Measurements from ENCODE around the gene LRP1. TPM values are rescaled to one million over a fixed set of nuclear protein-coding genes. Genes with fewer than 3 reads are reported as not detected.

Gene LRP1
- total RNA-seq, 1 donor from 2014 or later, result 369 TPM

DNA sequence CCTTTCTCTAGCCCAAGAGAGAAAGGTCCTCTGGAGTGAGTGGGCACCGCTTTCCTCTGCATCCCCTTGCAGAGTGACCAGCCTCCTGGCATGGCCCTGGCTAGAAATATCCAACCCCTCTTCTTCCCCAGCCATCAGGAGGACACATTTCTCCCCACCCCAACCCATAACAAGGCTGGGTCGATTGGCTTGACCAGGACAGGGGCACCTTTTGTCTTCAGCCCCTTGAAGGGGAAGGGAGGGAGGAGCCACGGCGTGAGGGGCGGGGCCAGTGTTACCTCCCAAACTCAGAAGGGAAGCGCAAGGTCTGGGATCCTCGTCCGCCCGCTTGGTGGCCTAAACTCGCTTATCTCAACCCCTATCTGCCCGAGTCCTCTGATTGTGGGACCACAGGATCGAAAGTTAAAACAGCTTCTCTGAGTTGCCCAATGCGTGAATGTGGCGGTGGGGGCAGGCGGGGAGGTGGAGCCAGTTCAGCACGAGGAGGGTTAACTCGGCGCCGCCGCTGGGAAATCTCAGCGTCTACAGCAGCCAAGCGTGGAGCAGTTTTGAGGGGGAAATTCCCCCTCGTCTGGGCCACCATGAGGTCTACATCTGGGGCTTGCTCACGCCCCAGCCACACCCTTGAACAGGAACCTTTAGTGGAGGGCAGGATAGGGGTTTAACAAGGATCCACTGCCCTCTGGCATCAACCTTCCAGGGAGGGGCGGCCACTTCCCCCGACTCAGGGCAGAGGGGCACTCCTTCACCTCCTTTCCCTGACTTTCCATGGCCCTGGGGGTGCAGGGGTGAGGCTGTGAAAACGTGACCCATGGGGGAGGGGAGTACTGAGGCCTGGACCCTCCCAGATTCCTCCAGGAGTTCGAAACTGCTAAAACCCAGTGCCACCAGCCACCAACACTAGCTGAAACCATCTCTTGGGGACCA is 17.9 kb upstream of the LRP1 start:
- H3K27ac Mint-ChIP-seq (ENCODE audit: unreplicated experiment), result peak overlapping the region; percentile 96
- DNase-seq (ENCODE audit: low read depth), result no peak
- Histone ChIP-seq H3K4me2 (ENCODE audit: low read length) (peak overlapping the region; percentile 90), H3K4me3 (ENCODE audit: insufficient read depth, low read depth, low read length) (peak overlapping the region; percentile 63), H2AFZ (ENCODE audit: low read depth, low read length) (peak overlapping the region; percentile 76), H3K4me1 (ENCODE audit: insufficient read depth, low read length) (peaks cover 29% of the 10 kb centered on the region), H3K36me3 (ENCODE audit: insufficient read depth, low read length) (no peaks in the 10 kb centered on the region), H4K20me1 (ENCODE audit: insufficient read depth, low read length) (peaks cover 5% of the 10 kb centered on the region), H3K27ac (ENCODE audit: low read depth, low read length) (peak overlapping the region; percentile 81), H3K9ac (ENCODE audit: low read length) (peak overlapping the region; percentile 76), H3K79me2 (ENCODE audit: insufficient read depth, low read length) (no peaks in the 10 kb centered on the region), H3K27me3 (ENCODE audit: insufficient read depth, low read length) (no peaks in the 10 kb centered on the region), H3K9me3 (ENCODE audit: insufficient read depth, low read depth, low read length) (no peaks in the 10 kb centered on the region)
- H3K27me3 Mint-ChIP-seq (ENCODE audit: low read depth, unreplicated experiment), result peaks cover 2% of the 10 kb centered on the region
- H3K9me3 Mint-ChIP-seq (ENCODE audit: unreplicated experiment), result no peaks in the 10 kb centered on the region
- H3K4me3 Mint-ChIP-seq (ENCODE audit: unreplicated experiment), result peak overlapping the region; percentile 88
- FAIRE-seq, result no peak
- no peak for TF ChIP-seq EZH2 (IDR thresholded peaks at IDR 0.05; ENCODE audit: insufficient read depth, low read length)
- TF ChIP-seq, protein P1, sequence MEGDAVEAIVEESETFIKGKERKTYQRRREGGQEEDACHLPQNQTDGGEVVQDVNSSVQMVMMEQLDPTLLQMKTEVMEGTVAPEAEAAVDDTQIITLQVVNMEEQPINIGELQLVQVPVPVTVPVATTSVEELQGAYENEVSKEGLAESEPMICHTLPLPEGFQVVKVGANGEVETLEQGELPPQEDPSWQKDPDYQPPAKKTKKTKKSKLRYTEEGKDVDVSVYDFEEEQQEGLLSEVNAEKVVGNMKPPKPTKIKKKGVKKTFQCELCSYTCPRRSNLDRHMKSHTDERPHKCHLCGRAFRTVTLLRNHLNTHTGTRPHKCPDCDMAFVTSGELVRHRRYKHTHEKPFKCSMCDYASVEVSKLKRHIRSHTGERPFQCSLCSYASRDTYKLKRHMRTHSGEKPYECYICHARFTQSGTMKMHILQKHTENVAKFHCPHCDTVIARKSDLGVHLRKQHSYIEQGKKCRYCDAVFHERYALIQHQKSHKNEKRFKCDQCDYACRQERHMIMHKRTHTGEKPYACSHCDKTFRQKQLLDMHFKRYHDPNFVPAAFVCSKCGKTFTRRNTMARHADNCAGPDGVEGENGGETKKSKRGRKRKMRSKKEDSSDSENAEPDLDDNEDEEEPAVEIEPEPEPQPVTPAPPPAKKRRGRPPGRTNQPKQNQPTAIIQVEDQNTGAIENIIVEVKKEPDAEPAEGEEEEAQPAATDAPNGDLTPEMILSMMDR (IDR thresholded peaks at IDR 0.05; ENCODE audit: insufficient read depth, low read depth, low read length), result no peak
- H3K36me3 Mint-ChIP-seq (ENCODE audit: low read depth, unreplicated experiment), result peaks cover 5% of the 10 kb centered on the region
- H3K4me1 Mint-ChIP-seq (ENCODE audit: low read depth, unreplicated experiment), result peaks cover 5% of the 10 kb centered on the region

DNA sequence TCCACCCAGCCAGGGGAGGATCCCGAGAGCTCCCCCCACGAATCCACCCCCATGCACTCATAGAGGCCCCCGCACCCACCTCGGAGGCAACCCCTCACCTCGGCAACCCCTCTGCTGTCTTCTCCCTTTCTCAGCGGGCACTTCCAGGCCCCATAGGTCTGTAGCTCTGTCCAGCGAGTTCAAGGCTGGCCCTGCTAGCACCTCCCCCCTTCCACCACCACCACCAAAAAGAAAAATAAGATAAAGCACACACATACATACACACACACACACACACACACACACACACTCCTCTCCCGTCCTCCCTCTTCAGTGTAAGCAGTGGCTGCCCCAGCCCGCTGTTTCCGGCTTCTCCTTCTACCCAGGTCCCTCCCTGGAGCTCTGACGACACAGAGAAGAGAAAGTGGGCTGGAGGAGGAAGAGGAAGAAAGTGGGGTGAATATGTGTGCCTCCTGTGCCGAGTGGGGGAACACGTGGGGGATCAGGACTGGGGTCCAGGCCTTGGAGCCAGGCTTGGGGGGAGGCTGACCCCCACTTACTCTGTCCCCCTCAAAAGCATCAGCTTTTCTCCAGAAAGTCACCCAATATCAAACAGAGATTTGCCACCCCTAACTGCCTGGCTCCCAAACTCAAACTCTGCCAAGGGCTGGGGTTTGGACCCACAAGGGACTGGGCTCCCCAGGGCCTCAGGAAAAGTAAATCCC is 17.1 kb upstream of the LRP1 start, which contains the start of gene STAT6:
Gene STAT6, minus strand, starts transcription at position 332 of the 704 bp plus-strand sequence. CDS start 3,084 bp downstream, outside the sequence.
- H3K36me3 ChIP-seq (ENCODE audit: insufficient read depth, low read length), result no peaks in the 10 kb centered on the region
- H3K9ac ChIP-seq (ENCODE audit: low read length), result peak within 1 kb of the TSS; percentile 76
- H3K4me2 ChIP-seq (ENCODE audit: low read length), result peak within 1 kb of the TSS; percentile 90
- Mint-ChIP-seq H3K36me3 (ENCODE audit: low read depth, unreplicated experiment) (peaks cover 5% of the 10 kb centered on the region), H3K4me3 (ENCODE audit: unreplicated experiment) (peak within 1 kb of the TSS; percentile 88), H3K9me3 (ENCODE audit: unreplicated experiment) (no peaks in the 10 kb centered on the region), H3K27me3 (ENCODE audit: low read depth, unreplicated experiment) (peaks cover 2% of the 10 kb centered on the region), H3K27ac (ENCODE audit: unreplicated experiment) (peak within 1 kb of the TSS; percentile 96), H3K4me1 (ENCODE audit: low read depth, unreplicated experiment) (peaks cover 5% of the 10 kb centered on the region)
- H3K27me3 ChIP-seq (ENCODE audit: insufficient read depth, low read length), result no peaks in the 10 kb centered on the region
- H4K20me1 ChIP-seq (ENCODE audit: insufficient read depth, low read length), result peaks cover 5% of the 10 kb centered on the region
- no peaks in the 10 kb centered on the region for H3K79me2 ChIP-seq (ENCODE audit: insufficient read depth, low read length)
- H3K27ac ChIP-seq (ENCODE audit: low read depth, low read length), result peak within 1 kb of the TSS; percentile 81
- TF ChIP-seq, protein P1 (IDR thresholded peaks at IDR 0.05; ENCODE audit: insufficient read depth, low read depth, low read length), result no peak
- TF ChIP-seq EZH2 (IDR thresholded peaks at IDR 0.05; ENCODE audit: insufficient read depth, low read length), result no peak
- peak within 1 kb of the TSS; percentile 76 for H2AFZ ChIP-seq (ENCODE audit: low read depth, low read length)
- peak; percentile 67 for DNase-seq (ENCODE audit: low read depth)
- peaks cover 29% of the 10 kb centered on the region for H3K4me1 ChIP-seq (ENCODE audit: insufficient read depth, low read length)
- no peaks in the 10 kb centered on the region for H3K9me3 ChIP-seq (ENCODE audit: insufficient read depth, low read depth, low read length)
- H3K4me3 ChIP-seq (ENCODE audit: insufficient read depth, low read depth, low read length), result peak within 1 kb of the TSS; percentile 63
- no peak for FAIRE-seq

Data from astrocyte (in vitro differentiated cells and primary cell).